Tibial artery (tissue), 4 donors: ENCODE results near the gene CRYBA4.

ENCODE experiments used
- DNase-seq, 2 donors: peaks; one replicate each; pipeline ENCODE4 v3.0.0-alpha.2; 2019
- H3K27ac ChIP-seq, 2 donors: fragments of 200-600 bp; sonication (generic) in 1 of 2; 1 replicate in 1 of 2; 2 replicates in 1 of 2; pipeline ENCODE4 v1.5.1; 2018 to 2019; ENCODE audit warnings: mild to moderate bottlenecking in 1 of 2
- H3K27me3 ChIP-seq, 2 donors: fragments of 200-600 bp; sonication (generic) in 1 of 2; one replicate each; pipeline versions ENCODE4 v1.5.1 to v1.6.0; 2016 to 2019
- H3K36me3 ChIP-seq, 3 donors: fragments of 200-600 bp; sonication (generic) in 2 of 3; one replicate each; pipeline ENCODE4 v1.5.1; 2016 to 2019; ENCODE audit warnings: mild to moderate bottlenecking in 2 of 3
- H3K4me1 ChIP-seq, 4 donors: fragments of 200-600 bp; sonication (generic) in 2 of 4; 1 replicate in 3 of 4; 2 replicates in 1 of 4; pipeline ENCODE4 v1.5.1; 2016 to 2019
- H3K4me3 ChIP-seq, 2 donors: fragments of 200-600 bp; sonication (generic) in 1 of 2; 1 replicate in 1 of 2; 2 replicates in 1 of 2; pipeline ENCODE4 v1.5.1; 2018 to 2019; ENCODE audit warnings: mild to moderate bottlenecking in 2 of 2
- H3K9me3 ChIP-seq, 3 donors: fragments of 200-600 bp; sonication (generic) in 1 of 3; one replicate each; pipeline ENCODE4 v1.5.1; 2016 to 2019
- intact Hi-C: fragments of 100-400 bp; cut with DNase I; formaldehyde crosslinking; loops from one replicate; pipeline ENCODE4 v1.15.0; 2023; ENCODE audit warnings: low total_unique reads
- TF ChIP-seq, protein P1 (sequence below), 2 experiments: fragments of 200-600 bp in 1 of 2; fragments of 450-650 bp in 1 of 2; IDR thresholded peaks; one replicate each; pipeline ENCODE4 v1.5.1; 2017 to 2019; ENCODE audit warnings: antibody characterized with exemption in 2 of 2, mild to moderate bottlenecking in 1 of 2, moderate library complexity in 1 of 2

CRYBA4 gene

GRCh38 chr22:26585104-26585790 lies 36.5 kb upstream of the CRYBA4 start:
- Histone ChIP-seq H3K36me3 (peaks cover 0 to 7% (median 0%) of the 10 kb centered on the region in 3 donors), H3K4me3 (no peak overlapping the region), H3K27me3 (no peaks in the 10 kb centered on the region), H3K4me1 (peaks cover 0 to 26% (median 16%) of the 10 kb centered on the region in 4 donors), H3K27ac (peak overlapping the region in 1 of 2 donors; percentile 10), H3K9me3 (no peaks in the 10 kb centered on the region)
- intact Hi-C loops: loop anchor here (10.0 kb wide), 1 partner anchor 100 kb away; the partner anchor contains the start of genes HPS4 and SRRD
- DNase-seq: peak; percentile 45 to 78
- TF ChIP-seq, protein P1, sequence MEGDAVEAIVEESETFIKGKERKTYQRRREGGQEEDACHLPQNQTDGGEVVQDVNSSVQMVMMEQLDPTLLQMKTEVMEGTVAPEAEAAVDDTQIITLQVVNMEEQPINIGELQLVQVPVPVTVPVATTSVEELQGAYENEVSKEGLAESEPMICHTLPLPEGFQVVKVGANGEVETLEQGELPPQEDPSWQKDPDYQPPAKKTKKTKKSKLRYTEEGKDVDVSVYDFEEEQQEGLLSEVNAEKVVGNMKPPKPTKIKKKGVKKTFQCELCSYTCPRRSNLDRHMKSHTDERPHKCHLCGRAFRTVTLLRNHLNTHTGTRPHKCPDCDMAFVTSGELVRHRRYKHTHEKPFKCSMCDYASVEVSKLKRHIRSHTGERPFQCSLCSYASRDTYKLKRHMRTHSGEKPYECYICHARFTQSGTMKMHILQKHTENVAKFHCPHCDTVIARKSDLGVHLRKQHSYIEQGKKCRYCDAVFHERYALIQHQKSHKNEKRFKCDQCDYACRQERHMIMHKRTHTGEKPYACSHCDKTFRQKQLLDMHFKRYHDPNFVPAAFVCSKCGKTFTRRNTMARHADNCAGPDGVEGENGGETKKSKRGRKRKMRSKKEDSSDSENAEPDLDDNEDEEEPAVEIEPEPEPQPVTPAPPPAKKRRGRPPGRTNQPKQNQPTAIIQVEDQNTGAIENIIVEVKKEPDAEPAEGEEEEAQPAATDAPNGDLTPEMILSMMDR (IDR thresholded peaks at IDR 0.05): no peak

DNA sequence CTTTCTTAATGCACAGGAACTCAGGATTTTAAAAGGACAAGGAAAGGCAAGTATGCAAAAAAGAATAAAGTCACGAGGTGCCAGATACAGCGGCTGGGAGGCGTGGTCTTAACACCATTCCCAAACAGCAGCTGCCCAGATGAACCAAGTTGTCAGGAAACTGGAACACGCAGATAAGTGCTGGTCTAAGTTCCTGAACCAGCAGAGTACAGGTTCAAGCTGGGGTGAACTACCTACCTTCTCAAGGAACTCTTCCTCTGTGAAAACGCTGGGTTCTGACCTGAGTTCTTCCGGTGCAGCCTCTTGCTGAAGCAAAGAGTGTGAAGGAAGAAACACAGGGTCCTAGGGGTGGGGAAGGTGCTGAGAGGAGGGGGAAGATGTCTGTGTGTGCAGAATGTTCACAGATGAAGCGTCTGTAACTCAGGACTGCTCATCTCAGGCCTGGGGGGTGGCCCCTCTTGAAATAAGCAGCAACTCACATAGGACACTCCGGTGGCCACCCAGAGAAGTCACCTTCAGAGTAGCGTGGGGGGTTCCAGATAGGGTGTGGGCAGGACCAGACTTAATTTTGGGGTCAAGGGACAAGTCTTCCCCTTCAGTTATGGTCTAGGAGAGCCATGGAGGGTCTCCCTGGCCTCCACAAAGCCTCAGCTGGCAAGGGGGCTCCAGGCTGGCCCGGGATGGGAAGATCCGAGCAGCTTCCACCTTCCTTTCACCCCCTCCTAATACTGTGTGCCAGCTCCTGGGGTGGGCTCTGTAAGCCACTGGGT lies 35.0 kb upstream of the CRYBA4 start:
- Histone ChIP-seq H3K36me3 (peaks cover 0 to 5% (median 0%) of the 10 kb centered on the region in 3 donors), H3K4me3 (no peak overlapping the region), H3K27me3 (no peaks in the 10 kb centered on the region), H3K9me3 (no peaks in the 10 kb centered on the region), H3K27ac (no peak overlapping the region), H3K4me1 (peaks cover 0 to 35% (median 20%) of the 10 kb centered on the region in 4 donors)
- DNase-seq: peak in 1 of 2 donors; percentile 35
- TF ChIP-seq, protein P1 (IDR thresholded peaks at IDR 0.05): no peak
- intact Hi-C loops: loop anchor here (10.0 kb wide), 1 partner anchor 102 kb away; the partner anchor contains the start of genes HPS4 and SRRD

GRCh38 chr22:26587991-26588613 lies 33.7 kb upstream of the CRYBA4 start:
- intact Hi-C loops: loop anchor here (10.0 kb wide), 1 partner anchor 103 kb away; the partner anchor contains the start of genes HPS4 and SRRD
- Histone ChIP-seq H3K27ac (no peak overlapping the region), H3K36me3 (no peaks in the 10 kb centered on the region), H3K9me3 (no peaks in the 10 kb centered on the region), H3K4me3 (no peak overlapping the region), H3K27me3 (no peaks in the 10 kb centered on the region), H3K4me1 (peaks cover 0 to 35% (median 20%) of the 10 kb centered on the region in 4 donors)
- no peak for DNase-seq
- TF ChIP-seq, protein P1 (IDR thresholded peaks at IDR 0.05): no peak

DNA sequence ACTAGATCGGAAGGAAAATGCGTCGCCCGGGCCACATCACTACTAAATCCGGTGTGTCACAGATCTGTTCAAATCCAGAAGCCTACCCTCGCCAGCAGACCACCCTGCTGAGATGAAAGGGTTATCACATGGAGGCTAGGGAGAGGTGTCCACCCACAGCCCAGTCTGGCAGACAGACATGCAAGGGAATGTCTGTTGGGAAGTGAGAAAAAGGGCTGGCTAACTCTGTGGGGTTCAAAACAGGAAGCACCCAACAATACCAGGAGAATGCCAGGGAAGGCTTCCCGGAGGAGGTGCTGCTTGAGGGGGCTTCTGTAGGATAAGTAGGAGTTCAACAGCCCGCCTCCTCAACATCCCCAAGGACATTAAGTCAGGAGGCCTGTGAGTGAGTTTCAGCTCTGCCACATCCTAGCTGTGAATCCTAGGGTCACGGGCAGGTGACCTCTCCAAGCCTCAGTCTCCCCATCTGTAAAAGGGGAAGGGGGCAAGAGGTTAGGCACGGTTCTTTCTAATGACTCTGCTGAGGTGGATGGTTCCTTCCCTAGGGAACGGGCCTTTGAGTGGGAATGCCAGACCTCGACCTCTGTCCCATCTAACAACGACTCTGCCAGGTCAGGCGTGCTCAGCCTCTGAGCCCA lies 32.9 kb upstream of the CRYBA4 start:
- peak overlapping the region; percentile 72 to 94 for H3K4me3 ChIP-seq
- H3K4me1 ChIP-seq: peaks cover 0 to 35% (median 20%) of the 10 kb centered on the region in 4 donors
- DNase-seq: no peak
- no peaks in the 10 kb centered on the region for H3K36me3 ChIP-seq
- TF ChIP-seq, protein P1 (IDR thresholded peaks at IDR 0.05): no peak
- peak overlapping the region; percentile 73 to 82 for H3K27ac ChIP-seq
- intact Hi-C loops: loop anchor here (10.0 kb wide), 1 partner anchor 104 kb away; the partner anchor contains the start of genes HPS4 and SRRD
- H3K9me3 ChIP-seq: no peaks in the 10 kb centered on the region
- H3K27me3 ChIP-seq: no peaks in the 10 kb centered on the region

DNA sequence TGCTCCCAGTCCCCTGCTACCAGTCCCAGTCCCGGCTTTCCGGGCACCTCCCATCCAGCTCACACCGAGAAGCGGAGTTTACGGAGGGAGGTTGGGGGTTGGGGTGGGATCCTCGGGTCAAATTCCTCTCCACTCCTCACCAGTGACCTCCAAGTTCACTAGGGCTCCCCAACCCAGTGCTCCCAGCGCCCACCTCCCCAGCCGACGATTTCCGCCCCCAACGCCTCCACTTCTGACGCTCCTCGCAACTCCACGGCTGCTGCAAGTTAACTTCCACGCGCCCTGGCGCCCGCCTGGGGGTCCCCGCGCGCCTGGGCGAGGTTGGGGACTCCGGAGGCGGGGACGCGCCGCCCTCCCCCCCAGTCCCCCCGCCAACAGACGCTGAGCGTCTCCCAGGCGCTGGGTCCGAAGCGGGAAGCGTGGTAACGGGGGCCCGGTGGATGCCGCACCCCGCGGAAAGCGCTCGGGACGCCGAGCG lies 32.4 kb upstream of the CRYBA4 start:
- Histone ChIP-seq H3K36me3 (no peaks in the 10 kb centered on the region), H3K4me1 (peaks cover 0 to 35% (median 20%) of the 10 kb centered on the region in 4 donors), H3K27ac (peak overlapping the region; percentile 73 to 82), H3K9me3 (no peaks in the 10 kb centered on the region), H3K27me3 (no peaks in the 10 kb centered on the region), H3K4me3 (peak overlapping the region; percentile 72 to 94)
- intact Hi-C loops: loop anchor here (10.0 kb wide), 1 partner anchor 105 kb away; the partner anchor contains the start of genes HPS4 and SRRD
- TF ChIP-seq, protein P1 (IDR thresholded peaks at IDR 0.05): no peak
- DNase-seq: no peak
